Gastrocnemius medialis (tissue), 4 donors: ENCODE measurements around the gene DGCR6L.
"Not testable (repeated sequence)": the region's sequence is repeated elsewhere in the genome, so short reads cannot be mapped to it uniquely, and the experiment has no call there.

Source experiments
- CTCF ChIP-seq, 5 experiments: fragments of 450-650 bp in 3 of 5; fragments of 200-600 bp in 2 of 5; sonication (generic) in 2 of 5; IDR thresholded peaks in 4 of 5; conservative IDR thresholded peaks in 1 of 5; 1 replicate in 4 of 5; 2 replicates in 1 of 5; pipeline ENCODE4 v1.5.1; 2016 to 2019; ENCODE audit warnings: antibody characterized with exemption in 5 of 5, mild to moderate bottlenecking in 3 of 5, moderate library complexity in 3 of 5
- POLR2A ChIP-seq, 2 donors: fragments of 450-650 bp; IDR thresholded peaks; one replicate each; pipeline ENCODE4 v1.6.1; 2017; ENCODE audit warnings: antibody characterized with exemption in 2 of 2, mild to moderate bottlenecking in 2 of 2, moderate library complexity in 2 of 2

GRCh38 chr22:20358503-20359239 lies 38.8 kb upstream of the DGCR6L start:
- TF ChIP-seq CTCF (IDR thresholded peaks at IDR 0.05 in 4 of 5, conservative IDR thresholded peaks at IDR 0.05 in 1 of 5); POLR2A (IDR thresholded peaks at IDR 0.05): not testable (repeated sequence)
